ENCODE measurements around the gene CDK12.

CDK12 gene

DNA sequence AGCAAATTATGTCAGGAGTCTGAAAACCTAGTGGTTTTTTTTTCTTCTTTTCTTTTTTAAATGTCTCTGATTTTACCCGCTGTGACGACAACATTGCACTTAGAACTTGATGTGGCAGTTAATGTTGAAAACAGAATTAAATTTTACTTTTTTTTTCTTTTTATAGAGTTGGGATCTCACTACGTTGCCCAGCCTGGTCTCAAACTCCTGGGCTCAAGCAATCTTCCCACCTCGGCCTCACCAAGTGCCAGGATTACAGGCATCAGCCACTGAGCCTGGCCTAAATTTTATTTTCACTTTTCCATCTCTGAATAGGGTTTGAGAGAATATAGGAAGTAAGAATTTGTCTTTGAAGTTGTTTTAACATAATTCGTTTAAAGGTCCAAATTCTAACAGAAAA is 52.6 kb downstream of the CDK12 start:
- no peaks in the 10 kb centered on the region for H3K9me2 ChIP-seq (ENCODE audit: low read depth, low read length)
- no peak overlapping the region for H3K9ac ChIP-seq (ENCODE audit: low read length)
- H2AFZ ChIP-seq (ENCODE audit: low read length) = no peak overlapping the region
- no peaks in the 10 kb centered on the region for H3F3A ChIP-seq (ENCODE audit: insufficient read depth, low read length)
- no peak overlapping the region for H3K27ac ChIP-seq (ENCODE audit: low read depth, low read length, poor library complexity, severe bottlenecking)
- no peaks in the 10 kb centered on the region for H3K4me1 ChIP-seq (ENCODE audit: insufficient read depth, low read length, severe bottlenecking)
- peaks cover 96% of the 10 kb centered on the region for H3K36me3 ChIP-seq (ENCODE audit: insufficient read depth, low read length)
- H3K27me3 ChIP-seq (ENCODE audit: insufficient read depth, low read length) = no peaks in the 10 kb centered on the region
- no peaks in the 10 kb centered on the region for H3K9me3 ChIP-seq (ENCODE audit: low read length)
- H4K20me1 ChIP-seq (ENCODE audit: insufficient read depth, low read length) = no peaks in the 10 kb centered on the region
- no peak overlapping the region for H3K4me3 ChIP-seq (ENCODE audit: low read depth, low read length, poor library complexity, severe bottlenecking)
- no peak for TF ChIP-seq EZH2 (IDR thresholded peaks at IDR 0.05; ENCODE audit: borderline replicate concordance, low read length)
- TF ChIP-seq, protein P1, sequence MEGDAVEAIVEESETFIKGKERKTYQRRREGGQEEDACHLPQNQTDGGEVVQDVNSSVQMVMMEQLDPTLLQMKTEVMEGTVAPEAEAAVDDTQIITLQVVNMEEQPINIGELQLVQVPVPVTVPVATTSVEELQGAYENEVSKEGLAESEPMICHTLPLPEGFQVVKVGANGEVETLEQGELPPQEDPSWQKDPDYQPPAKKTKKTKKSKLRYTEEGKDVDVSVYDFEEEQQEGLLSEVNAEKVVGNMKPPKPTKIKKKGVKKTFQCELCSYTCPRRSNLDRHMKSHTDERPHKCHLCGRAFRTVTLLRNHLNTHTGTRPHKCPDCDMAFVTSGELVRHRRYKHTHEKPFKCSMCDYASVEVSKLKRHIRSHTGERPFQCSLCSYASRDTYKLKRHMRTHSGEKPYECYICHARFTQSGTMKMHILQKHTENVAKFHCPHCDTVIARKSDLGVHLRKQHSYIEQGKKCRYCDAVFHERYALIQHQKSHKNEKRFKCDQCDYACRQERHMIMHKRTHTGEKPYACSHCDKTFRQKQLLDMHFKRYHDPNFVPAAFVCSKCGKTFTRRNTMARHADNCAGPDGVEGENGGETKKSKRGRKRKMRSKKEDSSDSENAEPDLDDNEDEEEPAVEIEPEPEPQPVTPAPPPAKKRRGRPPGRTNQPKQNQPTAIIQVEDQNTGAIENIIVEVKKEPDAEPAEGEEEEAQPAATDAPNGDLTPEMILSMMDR (IDR thresholded peaks at IDR 0.05; ENCODE audit: low read length) = no peak
- H3K4me2 ChIP-seq (ENCODE audit: low read length) = no peak overlapping the region
- no peaks in the 10 kb centered on the region for H3K79me2 ChIP-seq (ENCODE audit: insufficient read depth, low read length)

DNA sequence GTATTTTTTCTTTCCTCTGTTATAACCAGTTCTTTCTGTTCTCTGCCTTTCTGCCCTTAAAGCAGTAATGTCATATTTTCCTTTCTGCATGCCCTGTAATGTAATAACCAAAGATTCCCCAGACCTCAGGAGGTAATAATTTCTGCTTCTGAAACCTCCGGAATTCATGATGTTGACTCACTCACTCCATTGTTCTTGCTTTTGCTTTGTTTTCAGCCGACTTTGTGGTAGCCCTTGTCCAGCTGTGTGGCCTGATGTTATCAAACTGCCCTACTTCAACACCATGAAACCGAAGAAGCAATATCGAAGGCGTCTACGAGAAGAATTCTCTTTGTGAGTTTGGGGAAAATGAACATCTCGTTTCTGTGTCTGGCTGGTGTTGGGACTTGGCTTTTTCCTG is 55.9 kb downstream of the CDK12 start:
- H3K79me2 ChIP-seq (ENCODE audit: insufficient read depth, low read length) = no peaks in the 10 kb centered on the region
- no peaks in the 10 kb centered on the region for H3K9me3 ChIP-seq (ENCODE audit: low read length)
- no peak overlapping the region for H3K27ac ChIP-seq (ENCODE audit: low read depth, low read length, poor library complexity, severe bottlenecking)
- no peak overlapping the region for H3K9ac ChIP-seq (ENCODE audit: low read length)
- H3K4me2 ChIP-seq (ENCODE audit: low read length) = no peak overlapping the region
- no peaks in the 10 kb centered on the region for H3K4me1 ChIP-seq (ENCODE audit: insufficient read depth, low read length, severe bottlenecking)
- H3F3A ChIP-seq (ENCODE audit: insufficient read depth, low read length) = no peaks in the 10 kb centered on the region
- no peaks in the 10 kb centered on the region for H4K20me1 ChIP-seq (ENCODE audit: insufficient read depth, low read length)
- peaks cover 95% of the 10 kb centered on the region for H3K36me3 ChIP-seq (ENCODE audit: insufficient read depth, low read length)
- H3K4me3 ChIP-seq (ENCODE audit: low read depth, low read length, poor library complexity, severe bottlenecking) = no peak overlapping the region
- H2AFZ ChIP-seq (ENCODE audit: low read length) = no peak overlapping the region
- TF ChIP-seq, protein P1 (IDR thresholded peaks at IDR 0.05; ENCODE audit: low read length) = no peak
- no peak for TF ChIP-seq EZH2 (IDR thresholded peaks at IDR 0.05; ENCODE audit: borderline replicate concordance, low read length)
- no peaks in the 10 kb centered on the region for H3K27me3 ChIP-seq (ENCODE audit: insufficient read depth, low read length)
- H3K9me2 ChIP-seq (ENCODE audit: low read depth, low read length) = no peaks in the 10 kb centered on the region

DNA sequence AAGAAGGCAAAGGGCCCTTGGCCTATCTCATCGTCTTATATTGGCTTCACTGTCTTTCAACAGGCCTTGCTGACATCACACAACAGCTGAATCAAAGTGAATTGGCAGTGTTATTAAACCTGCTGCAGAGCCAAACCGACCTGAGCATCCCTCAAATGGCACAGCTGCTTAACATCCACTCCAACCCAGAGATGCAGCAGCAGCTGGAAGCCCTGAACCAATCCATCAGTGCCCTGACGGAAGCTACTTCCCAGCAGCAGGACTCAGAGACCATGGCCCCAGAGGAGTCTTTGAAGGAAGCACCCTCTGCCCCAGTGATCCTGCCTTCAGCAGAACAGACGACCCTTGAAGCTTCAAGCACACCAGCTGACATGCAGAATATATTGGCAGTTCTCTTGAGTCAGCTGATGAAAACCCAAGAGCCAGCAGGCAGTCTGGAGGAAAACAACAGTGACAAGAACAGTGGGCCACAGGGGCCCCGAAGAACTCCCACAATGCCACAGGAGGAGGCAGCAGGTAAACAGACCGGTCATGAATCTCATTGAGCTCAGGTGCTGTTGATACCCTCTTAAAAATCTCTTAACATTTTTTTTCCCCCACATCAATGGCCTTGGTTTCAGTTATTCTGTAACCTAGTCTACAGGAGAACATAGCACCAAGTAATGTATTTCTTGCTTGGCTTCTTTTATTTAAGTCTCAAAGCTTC is 64.7 kb downstream of the CDK12 start:
- Histone ChIP-seq H3K9me3 (ENCODE audit: low read length) (no peaks in the 10 kb centered on the region), H3F3A (ENCODE audit: insufficient read depth, low read length) (no peaks in the 10 kb centered on the region), H3K9me2 (ENCODE audit: low read depth, low read length) (no peaks in the 10 kb centered on the region), H3K79me2 (ENCODE audit: insufficient read depth, low read length) (no peaks in the 10 kb centered on the region), H3K4me2 (ENCODE audit: low read length) (no peak overlapping the region), H3K36me3 (ENCODE audit: insufficient read depth, low read length) (peaks cover 92% of the 10 kb centered on the region), H3K9ac (ENCODE audit: low read length) (no peak overlapping the region), H3K4me3 (ENCODE audit: low read depth, low read length, poor library complexity, severe bottlenecking) (no peak overlapping the region), H3K27me3 (ENCODE audit: insufficient read depth, low read length) (no peaks in the 10 kb centered on the region), H3K27ac (ENCODE audit: low read depth, low read length, poor library complexity, severe bottlenecking) (no peak overlapping the region), H3K4me1 (ENCODE audit: insufficient read depth, low read length, severe bottlenecking) (no peaks in the 10 kb centered on the region), H2AFZ (ENCODE audit: low read length) (no peak overlapping the region), H4K20me1 (ENCODE audit: insufficient read depth, low read length) (no peaks in the 10 kb centered on the region)
- TF ChIP-seq, protein P1 (IDR thresholded peaks at IDR 0.05; ENCODE audit: low read length) = no peak
- TF ChIP-seq EZH2 (IDR thresholded peaks at IDR 0.05; ENCODE audit: borderline replicate concordance, low read length) = no peak

Data from OCI-LY1 (cell line).